H1 (cell line): ENCODE data around the gene THEMIS. TPM values are rescaled to one million over a fixed set of nuclear protein-coding genes. Genes with fewer than 3 reads are reported as not detected.

Experiments
- CTCF ChIA-PET: fragments of 300-600 bp; sonication (Branson Sonifier 250); formaldehyde crosslinking; loops from one replicate; lab custom pipeline; 2021; ENCODE audit not compliant: partially characterized antibody; lab: Charles Lee
- POLR2A ChIA-PET: fragments of 300-600 bp; sonication (Branson Sonifier 250); formaldehyde crosslinking; loops from one replicate; lab custom pipeline; 2021; ENCODE audit warnings: inconsistent platforms; ENCODE audit not compliant: partially characterized antibody; lab: Charles Lee
- DNase-seq, 2 experiments: peaks; one replicate each; pipeline versions ENCODE4 v3.0.0 to v3.0.0-alpha.2; 2010 to 2022; ENCODE audit warnings: low spot score in 2 of 2, low read depth in 1 of 2, mixed read lengths in 1 of 2
- FAIRE-seq: peaks from 2 replicates; lab custom pipeline; 2011; peaks lifted over from hg19 to GRCh38; lab: Jason Lieb, UNC
- H2AFZ ChIP-seq: 2 replicates; pipeline ENCODE4 v1.8.1; 2012; ENCODE audit warnings: low read length, inconsistent platforms
- H2AK5ac ChIP-seq: 2 replicates; pipeline ENCODE4 v1.6.1; 2013; ENCODE audit warnings: low read depth, low read length
- H2BK120ac ChIP-seq: replicated peaks from 2 replicates; pipeline ENCODE3; 2013; ENCODE audit warnings: low read depth, low read length, inconsistent platforms
- H2BK12ac ChIP-seq: 2 replicates; pipeline ENCODE4 v1.6.1; 2013; ENCODE audit warnings: low read depth, low read length
- H2BK15ac ChIP-seq: 2 replicates; pipeline ENCODE4 v1.6.1; 2013; ENCODE audit warnings: low read length
- H2BK20ac ChIP-seq: 2 replicates; pipeline ENCODE4 v1.6.1; 2013; ENCODE audit warnings: low read length
- H2BK5ac ChIP-seq: 2 replicates; pipeline ENCODE4 v1.6.1; 2013; ENCODE audit warnings: low read depth, low read length
- H3K14ac ChIP-seq: 2 replicates; pipeline ENCODE4 v1.6.1; 2013; ENCODE audit warnings: inconsistent platforms; ENCODE audit not compliant: insufficient read length
- H3K18ac ChIP-seq: 2 replicates; pipeline ENCODE4 v1.6.1; 2013; ENCODE audit warnings: low read length; ENCODE audit errors: extremely low read depth
- H3K23ac ChIP-seq: 2 replicates; pipeline ENCODE4 v1.6.1; 2013; ENCODE audit warnings: inconsistent platforms; ENCODE audit not compliant: insufficient read length
- H3K23me2 ChIP-seq: 2 replicates; pipeline ENCODE4 v1.6.1; 2013; ENCODE audit warnings: low read depth, low read length
- H3K27ac ChIP-seq: 2 replicates; pipeline ENCODE4 v1.6.1; 2011; ENCODE audit warnings: low read depth, low read length, inconsistent platforms
- H3K27me3 ChIP-seq, 4 experiments: replicated peaks in 1 of 4; 1 replicate in 1 of 4; 2 replicates in 3 of 4; pipeline versions ENCODE4 v1.6.1 to v1.8.1; 2011 to 2013; ENCODE audit warnings: low read length in 3 of 4, mild to moderate bottlenecking in 3 of 4, inconsistent platforms in 2 of 4, mixed read lengths in 2 of 4, moderate library complexity in 1 of 4; ENCODE audit not compliant: control insufficient read depth in 3 of 4, insufficient read depth in 3 of 4; ENCODE audit errors: extremely low read depth in 1 of 4
- H3K36me3 ChIP-seq, 4 experiments: 2 replicates each; pipeline versions ENCODE4 v1.6.1 to v1.8.1; 2011 to 2013; ENCODE audit warnings: mild to moderate bottlenecking in 4 of 4, low read length in 3 of 4, moderate library complexity in 2 of 4, control low read depth in 1 of 4, inconsistent platforms in 1 of 4; ENCODE audit not compliant: insufficient read depth in 4 of 4, control insufficient read depth in 2 of 4
- H3K4ac ChIP-seq: replicated peaks from 2 replicates; pipeline ENCODE3; 2013; ENCODE audit warnings: low read length, low read depth, mixed read lengths, inconsistent platforms; ENCODE audit not compliant: insufficient read length
- H3K4me1 ChIP-seq, 4 experiments: replicated peaks in 1 of 4; 1 replicate in 1 of 4; 2 replicates in 3 of 4; pipeline versions ENCODE4 v1.6.1 to v1.8.1; 2011 to 2013; ENCODE audit warnings: low read length in 3 of 4, inconsistent platforms in 2 of 4, mixed read lengths in 1 of 4; ENCODE audit not compliant: insufficient read depth in 4 of 4, control insufficient read depth in 3 of 4
- H3K4me2 ChIP-seq, 2 experiments: 2 replicates each; pipeline versions ENCODE4 v1.6.1 to v1.8.1; 2011 to 2013; ENCODE audit warnings: low read depth in 2 of 2, low read length in 2 of 2, control low read depth in 1 of 2, inconsistent platforms in 1 of 2, mild to moderate bottlenecking in 1 of 2; ENCODE audit not compliant: insufficient read depth in 1 of 2
- H3K4me3 ChIP-seq, 4 experiments: fragments of 200-600, 300-600 bp in 1 of 4; sonication (generic), shearing (Covaris generic), sonication (Bioruptor Twin) in 1 of 4; 2 replicates each; pipeline versions ENCODE4 v1.5.1 to v1.8.1; 2011 to 2016; ENCODE audit warnings: low read length in 4 of 4, low read depth in 3 of 4, control low read depth in 2 of 4, inconsistent platforms in 2 of 4, mild to moderate bottlenecking in 2 of 4, mixed read lengths in 1 of 4, moderate library complexity in 1 of 4; ENCODE audit not compliant: insufficient read depth in 2 of 4; ENCODE audit errors: extremely low read depth in 1 of 4
- H3K56ac ChIP-seq: replicated peaks from 2 replicates; pipeline ENCODE3; 2013; ENCODE audit warnings: low read depth, mild to moderate bottlenecking, mixed read lengths, low read length, inconsistent platforms; ENCODE audit not compliant: insufficient read length
- H3K79me1 ChIP-seq: 2 replicates; pipeline ENCODE4 v1.6.1; 2013; ENCODE audit warnings: low read depth, low read length, control low read depth
- H3K79me2 ChIP-seq, 2 experiments: 2 replicates each; pipeline versions ENCODE4 v1.6.1 to v1.8.1; 2012 to 2013; ENCODE audit warnings: low read length in 2 of 2, mild to moderate bottlenecking in 2 of 2, inconsistent platforms in 1 of 2; ENCODE audit not compliant: insufficient read depth in 2 of 2, control insufficient read depth in 1 of 2
- H3K9ac ChIP-seq, 4 experiments: replicated peaks in 1 of 4; 1 replicate in 1 of 4; 2 replicates in 3 of 4; pipeline versions ENCODE4 v1.6.1 to v1.8.1; 2011 to 2013; ENCODE audit warnings: low read depth in 3 of 4, low read length in 3 of 4, control low read depth in 2 of 4, mild to moderate bottlenecking in 2 of 4, moderate library complexity in 2 of 4, inconsistent platforms in 1 of 4; ENCODE audit errors: extremely low read depth in 1 of 4
- H3K9me3 ChIP-seq, 2 experiments: 2 replicates each; pipeline versions ENCODE4 v1.6.1 to v1.8.1; 2012 to 2013; ENCODE audit warnings: mild to moderate bottlenecking in 2 of 2, moderate library complexity in 2 of 2, control low read depth in 1 of 2, inconsistent platforms in 1 of 2, low read depth in 1 of 2, low read length in 1 of 2, mixed read lengths in 1 of 2; ENCODE audit not compliant: insufficient read depth in 2 of 2
- H4K20me1 ChIP-seq, 2 experiments: replicated peaks in 1 of 2; 2 replicates each; pipeline versions ENCODE3 to v1.8.1; 2011 to 2013; ENCODE audit warnings: inconsistent platforms in 2 of 2, low read length in 2 of 2, mild to moderate bottlenecking in 1 of 2; ENCODE audit not compliant: insufficient read depth in 2 of 2, control insufficient read depth in 1 of 2
- H4K5ac ChIP-seq: 2 replicates; pipeline ENCODE4 v1.6.1; 2013; ENCODE audit warnings: low read length, low read depth, mixed read lengths, inconsistent platforms; ENCODE audit not compliant: insufficient read length
- H4K8ac ChIP-seq: 2 replicates; pipeline ENCODE4 v1.8.0; 2013; ENCODE audit warnings: mild to moderate bottlenecking, moderate library complexity, low read length, inconsistent platforms; ENCODE audit not compliant: insufficient read depth; ENCODE audit errors: extremely low read depth
- H4K91ac ChIP-seq: replicated peaks from 2 replicates; pipeline ENCODE3; 2013; ENCODE audit warnings: low read length, mixed read lengths, inconsistent platforms; ENCODE audit not compliant: insufficient read length
- BCL11A ChIP-seq, 2 experiments: IDR thresholded peaks; one replicate each; pipeline ENCODE4 v1.6.1; 2011; ENCODE audit warnings: low read depth in 2 of 2, low read length in 2 of 2, mild to moderate bottlenecking in 2 of 2
- EGR1 ChIP-seq: IDR thresholded peaks from 2 replicates; pipeline ENCODE4 v1.6.1; 2011; ENCODE audit warnings: low read depth, low read length, borderline replicate concordance
- GABPA ChIP-seq: IDR thresholded peaks from 2 replicates; pipeline ENCODE4 v1.6.1; 2011; ENCODE audit warnings: mild to moderate bottlenecking, low read length, moderate library complexity, borderline replicate concordance; ENCODE audit not compliant: insufficient read depth
- JUND ChIP-seq: IDR thresholded peaks from 2 replicates; pipeline ENCODE4 v1.6.1; 2011; ENCODE audit warnings: mild to moderate bottlenecking, improper control_type of control experiment, low read length
- MAFK ChIP-seq: IDR thresholded peaks from 2 replicates; pipeline ENCODE4 v1.6.1; 2012; ENCODE audit warnings: low read depth, mild to moderate bottlenecking, improper control_type of control experiment, low read length
- NANOG ChIP-seq: IDR thresholded peaks from 2 replicates; pipeline ENCODE4 v1.6.1; 2011; ENCODE audit warnings: low read length, low read depth, mild to moderate bottlenecking, inconsistent platforms; ENCODE audit not compliant: insufficient read depth, poor library complexity, severe bottlenecking
- POU5F1 ChIP-seq: IDR thresholded peaks from 2 replicates; pipeline ENCODE4 v1.6.1; 2011; ENCODE audit warnings: low read depth, mild to moderate bottlenecking, low read length, moderate library complexity
- RAD21 ChIP-seq, 2 experiments: IDR thresholded peaks in 1 of 2; conservative IDR thresholded peaks in 1 of 2; 2 replicates each; pipeline ENCODE4 v1.6.1; 2011; ENCODE audit warnings: low read depth in 2 of 2, low read length in 2 of 2, improper control_type of control experiment in 1 of 2, inconsistent platforms in 1 of 2, mild to moderate bottlenecking in 1 of 2, moderate library complexity in 1 of 2
- RBBP5 ChIP-seq: IDR thresholded peaks from 2 replicates; pipeline ENCODE4 v1.7.1; 2012; ENCODE audit warnings: low read depth, mild to moderate bottlenecking, inconsistent platforms, low read length, moderate library complexity, borderline replicate concordance
- SAP30 ChIP-seq: fragments of 300-600 bp; sonication (generic); IDR thresholded peaks from 2 replicates; pipeline ENCODE4 v1.7.1; 2012; ENCODE audit warnings: low read length, moderate library complexity, mild to moderate bottlenecking, inconsistent platforms; ENCODE audit not compliant: insufficient read depth, insufficient replicate concordance
- polyA plus RNA-seq, 7 experiments: library from polyadenylated mRNA; depleted of rRNA in 3 of 7; stranded (reverse) in 5 of 7; unstranded in 2 of 7; fragments of >200 nt in 5 of 7; fragments of 200-250 nt in 2 of 7; gene quantifications; 1 replicate in 5 of 7; 2 replicates in 1 of 7; 4 replicates in 1 of 7; pipeline versions ENCODE4 v1.2.1 to v1.2.3, GENCODE V29; 2011 to 2013; ENCODE audit warnings: missing spikeins in 2 of 7, mixed read lengths in 2 of 7
- total RNA-seq: library from RNA; stranded (reverse); fragmentation: NEBNext Ultra II Directional; extraction: Animal tissue kit (Norgen Biotek cat#: 25700); gene quantifications from 2 replicates; pipeline ENCODE4 v1.2.1, GENCODE V29; 2021
- TF ChIP-seq, protein P1 (sequence below), 3 experiments: IDR thresholded peaks; 1 replicate in 2 of 3; 2 replicates in 1 of 3; pipeline versions ENCODE4 v1.5.1 to v1.6.1; 2011; ENCODE audit warnings: low read length in 3 of 3, mild to moderate bottlenecking in 3 of 3, inconsistent platforms in 2 of 3, low read depth in 1 of 3, moderate library complexity in 1 of 3; ENCODE audit not compliant: insufficient read depth in 1 of 3; ENCODE audit errors: control extremely low read depth in 1 of 3

Gene THEMIS
- total and polyA plus RNA-seq, 2 of the 8 experiments (the other 6 are each of a cell fraction or from before 2014, with no cell fraction given), result not detected

DNA sequence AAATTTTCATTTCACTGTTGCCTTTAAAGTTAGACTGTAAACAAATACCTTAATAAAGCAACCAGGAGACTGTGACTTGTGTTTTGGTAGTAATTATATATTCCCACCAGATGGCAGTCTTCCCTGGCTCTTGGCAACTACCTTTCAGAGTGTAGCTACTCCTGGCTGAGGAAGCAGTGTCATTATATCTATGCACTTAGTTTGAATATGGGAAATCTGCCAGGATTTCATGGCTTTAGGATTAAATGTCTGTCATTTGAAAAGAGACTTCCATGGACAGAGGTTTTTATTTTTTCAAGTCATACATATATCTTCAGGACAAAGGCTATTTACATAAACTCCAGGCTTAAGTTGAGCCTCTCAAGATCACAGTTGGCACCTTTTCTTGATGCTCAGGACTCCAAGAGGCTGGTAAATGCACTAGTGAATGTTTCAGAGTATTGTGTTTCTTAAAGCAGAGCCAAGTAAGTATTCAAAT, 163.8 kb downstream of the THEMIS start:
- H2AFZ ChIP-seq, result no peak overlapping the region
- H4K8ac ChIP-seq, result no peak overlapping the region
- no peak overlapping the region for H3K4ac ChIP-seq
- H4K5ac ChIP-seq, result no peak overlapping the region
- no peaks in the 10 kb centered on the region for H3K23me2 ChIP-seq
- H2BK20ac ChIP-seq, result no peak overlapping the region
- CTCF ChIA-PET, result interaction anchor here (0.5 to 1.7 kb wide), 12 partner anchors 9 to 1533 kb away, joined by 3 to 10 read pairs (median 4); no protein-coding TSS in a partner anchor
- H4K20me1 ChIP-seq, result no peaks in the 10 kb centered on the region
- H2BK15ac ChIP-seq, result no peak overlapping the region
- H3K56ac ChIP-seq, result no peak overlapping the region
- H3K14ac ChIP-seq, result no peak overlapping the region
- no peak overlapping the region for H2BK5ac ChIP-seq
- H2BK120ac ChIP-seq, result no peak overlapping the region
- H3K18ac ChIP-seq, result no peak overlapping the region
- H3K9ac ChIP-seq, result no peak overlapping the region
- no peak overlapping the region for H2BK12ac ChIP-seq
- H3K27ac ChIP-seq, result no peak overlapping the region
- no peak overlapping the region for H2AK5ac ChIP-seq
- no peaks in the 10 kb centered on the region for H3K4me1 ChIP-seq
- H3K79me1 ChIP-seq, result no peaks in the 10 kb centered on the region
- TF ChIP-seq EGR1, result no peak
- no peak for TF ChIP-seq BCL11A (IDR thresholded peaks at IDR 0.05; ENCODE audit: low read depth in 2 of 2, low read length in 2 of 2)
- TF ChIP-seq, protein P1, sequence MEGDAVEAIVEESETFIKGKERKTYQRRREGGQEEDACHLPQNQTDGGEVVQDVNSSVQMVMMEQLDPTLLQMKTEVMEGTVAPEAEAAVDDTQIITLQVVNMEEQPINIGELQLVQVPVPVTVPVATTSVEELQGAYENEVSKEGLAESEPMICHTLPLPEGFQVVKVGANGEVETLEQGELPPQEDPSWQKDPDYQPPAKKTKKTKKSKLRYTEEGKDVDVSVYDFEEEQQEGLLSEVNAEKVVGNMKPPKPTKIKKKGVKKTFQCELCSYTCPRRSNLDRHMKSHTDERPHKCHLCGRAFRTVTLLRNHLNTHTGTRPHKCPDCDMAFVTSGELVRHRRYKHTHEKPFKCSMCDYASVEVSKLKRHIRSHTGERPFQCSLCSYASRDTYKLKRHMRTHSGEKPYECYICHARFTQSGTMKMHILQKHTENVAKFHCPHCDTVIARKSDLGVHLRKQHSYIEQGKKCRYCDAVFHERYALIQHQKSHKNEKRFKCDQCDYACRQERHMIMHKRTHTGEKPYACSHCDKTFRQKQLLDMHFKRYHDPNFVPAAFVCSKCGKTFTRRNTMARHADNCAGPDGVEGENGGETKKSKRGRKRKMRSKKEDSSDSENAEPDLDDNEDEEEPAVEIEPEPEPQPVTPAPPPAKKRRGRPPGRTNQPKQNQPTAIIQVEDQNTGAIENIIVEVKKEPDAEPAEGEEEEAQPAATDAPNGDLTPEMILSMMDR (IDR thresholded peaks at IDR 0.05; ENCODE audit: control extremely low read depth in 1 of 3, insufficient read depth in 1 of 3, low read depth in 1 of 3, low read length in 3 of 3), result peak in 2 of 3 experiments; percentile 56 to 64; a peak in 3 of 4 replicates
- TF ChIP-seq GABPA, result no peak
- TF ChIP-seq NANOG, result no peak
- no peak for TF ChIP-seq JUND
- peak; percentile 92 to 93 for TF ChIP-seq RAD21 (IDR thresholded peaks at IDR 0.05 in 1 of 2, conservative IDR thresholded peaks at IDR 0.05 in 1 of 2; ENCODE audit: low read depth in 2 of 2, low read length in 2 of 2)
- no peak for TF ChIP-seq SAP30
- TF ChIP-seq MAFK, result no peak
- no peak for TF ChIP-seq POU5F1
- TF ChIP-seq RBBP5, result no peak
- no peak overlapping the region for H3K23ac ChIP-seq
- no peak overlapping the region for H3K4me3 ChIP-seq
- H3K4me2 ChIP-seq, result no peak overlapping the region
- DNase-seq, result peak in 1 of 2 experiments; percentile 19
- POLR2A ChIA-PET, result interaction anchor here (0.6 kb wide), 1 partner anchor 125 kb away, joined by 3 read pairs; no protein-coding TSS in a partner anchor
- no peaks in the 10 kb centered on the region for H3K27me3 ChIP-seq
- no peaks in the 10 kb centered on the region for H3K36me3 ChIP-seq
- H3K79me2 ChIP-seq, result no peaks in the 10 kb centered on the region
- FAIRE-seq, result peak; percentile 60
- no peaks in the 10 kb centered on the region for H3K9me3 ChIP-seq
- no peak overlapping the region for H4K91ac ChIP-seq
